Thyroid gland (tissue), 4 donors: ENCODE measurements around the gene LPP.

Experiments used
- CTCF ChIP-seq, 6 experiments: fragments of 200-600 bp in 3 of 6; fragments of 450-650 bp in 3 of 6; sonication (generic) in 3 of 6; IDR thresholded peaks; one replicate each; pipeline ENCODE4 v1.5.1; 2016 to 2019; ENCODE audit warnings: antibody characterized with exemption in 6 of 6, mild to moderate bottlenecking in 2 of 6, inconsistent platforms in 1 of 6, moderate library complexity in 1 of 6
- POLR2A ChIP-seq, 2 donors: fragments of 450-650 bp; IDR thresholded peaks; one replicate each; pipeline ENCODE4 v1.6.1; 2017; ENCODE audit warnings: antibody characterized with exemption in 2 of 2, mild to moderate bottlenecking in 2 of 2, moderate library complexity in 1 of 2

- TF ChIP-seq CTCF (IDR thresholded peaks at IDR 0.05) (no peak), POLR2A (IDR thresholded peaks at IDR 0.05) (no peak)
Observed at GRCh38 chr3:188349351-188349901, 195.5 kb downstream of the LPP start.
